ENCODE data around the gene HES7.

HES7 gene

DNA sequence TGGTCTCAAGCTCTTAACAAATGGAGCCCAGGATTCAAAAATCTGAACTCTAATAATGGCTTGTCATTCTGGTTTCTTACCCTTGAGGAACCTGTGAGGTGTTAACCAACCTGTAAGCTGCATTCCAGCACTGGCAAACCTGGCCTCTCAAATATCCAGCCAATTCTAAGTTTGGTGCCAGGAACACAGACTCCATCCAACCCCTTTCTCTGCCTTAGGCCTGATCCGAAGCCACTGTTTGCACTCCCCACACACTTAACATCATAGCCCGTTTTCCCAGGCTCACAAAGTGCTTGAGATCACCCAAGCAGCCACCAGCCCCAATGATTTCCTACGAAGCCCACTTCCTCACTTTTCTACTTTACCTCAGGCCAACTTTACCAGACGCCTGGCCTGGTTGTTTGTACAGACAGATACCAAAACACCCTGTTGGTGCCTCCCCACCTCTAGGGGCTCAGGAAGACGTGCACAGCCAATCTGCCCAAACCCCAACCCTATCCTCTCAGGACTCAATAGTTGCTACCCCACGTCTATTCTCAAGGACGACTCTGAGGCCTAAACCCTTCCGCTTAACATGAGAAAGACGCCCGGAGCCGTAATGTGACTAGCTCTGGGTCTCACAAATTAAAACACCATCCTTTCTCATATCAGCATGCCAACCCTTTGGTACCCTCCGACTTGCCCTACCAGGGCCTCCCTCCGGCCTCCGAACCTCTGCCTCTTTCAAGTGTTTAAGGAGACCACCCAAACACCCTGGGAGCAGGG, 31.5 kb upstream of the HES7 start:
- no peak for DNase-seq

DNA sequence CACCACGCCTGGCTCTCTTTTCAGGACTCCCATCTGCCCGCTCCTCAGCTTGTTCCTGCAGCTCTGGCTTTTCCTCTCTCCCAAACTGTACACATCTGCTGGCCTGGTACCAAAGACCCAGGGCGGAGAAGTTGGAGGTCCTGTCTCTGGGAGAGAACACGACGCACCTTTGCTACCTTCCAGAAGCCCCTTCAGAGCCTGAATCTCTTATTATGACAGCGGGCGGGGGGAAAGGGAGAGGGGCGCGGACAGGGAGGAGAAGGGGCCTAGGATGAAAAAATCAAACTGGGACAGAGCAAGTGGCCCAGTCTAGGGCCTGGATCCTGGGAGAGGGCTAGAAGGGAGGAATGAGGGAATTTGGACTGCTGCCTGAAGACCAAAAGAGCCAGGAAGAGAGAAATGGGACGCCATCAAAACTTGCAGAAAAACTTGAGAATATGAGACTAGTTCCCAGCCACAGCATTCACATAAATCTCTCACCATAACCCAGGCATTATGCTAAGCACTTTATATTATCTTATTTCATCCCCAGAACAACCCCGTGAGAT, 30.8 kb upstream of the HES7 start:
- DNase-seq, result no peak

DNA sequence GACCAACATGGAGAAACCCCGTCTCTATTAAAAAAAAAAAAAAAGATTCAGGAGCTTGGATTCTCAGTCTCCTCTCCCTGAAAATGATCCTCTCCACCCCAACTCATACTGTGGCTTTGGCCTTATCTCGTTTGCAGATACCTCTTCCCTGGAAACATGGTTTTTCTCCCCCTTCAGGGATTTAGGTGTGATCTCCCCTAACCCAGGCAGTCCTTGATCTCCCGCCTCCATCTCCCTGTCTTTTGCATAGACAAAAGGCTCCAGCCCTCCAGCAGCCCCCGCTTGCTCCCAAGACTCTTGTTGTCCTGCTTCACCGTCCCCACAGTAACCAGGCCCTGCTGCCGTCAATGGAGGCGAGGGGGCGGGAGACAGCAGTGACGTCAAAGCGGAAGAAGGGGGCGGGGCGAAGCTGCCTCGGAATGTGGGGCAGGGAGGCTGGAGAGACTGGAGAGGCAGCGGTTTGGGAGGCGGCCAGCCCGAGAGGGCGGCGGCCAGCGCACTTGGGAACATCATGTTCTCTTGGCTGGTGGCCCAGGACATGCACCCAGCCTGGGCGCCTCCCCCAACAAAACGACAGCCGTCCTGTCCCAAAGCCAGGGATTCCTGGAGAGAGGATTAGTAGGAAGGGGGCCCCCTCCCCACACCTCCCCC, 30.2 kb upstream of the HES7 start:
- DNase-seq, result peak; percentile 96 to 97

DNA sequence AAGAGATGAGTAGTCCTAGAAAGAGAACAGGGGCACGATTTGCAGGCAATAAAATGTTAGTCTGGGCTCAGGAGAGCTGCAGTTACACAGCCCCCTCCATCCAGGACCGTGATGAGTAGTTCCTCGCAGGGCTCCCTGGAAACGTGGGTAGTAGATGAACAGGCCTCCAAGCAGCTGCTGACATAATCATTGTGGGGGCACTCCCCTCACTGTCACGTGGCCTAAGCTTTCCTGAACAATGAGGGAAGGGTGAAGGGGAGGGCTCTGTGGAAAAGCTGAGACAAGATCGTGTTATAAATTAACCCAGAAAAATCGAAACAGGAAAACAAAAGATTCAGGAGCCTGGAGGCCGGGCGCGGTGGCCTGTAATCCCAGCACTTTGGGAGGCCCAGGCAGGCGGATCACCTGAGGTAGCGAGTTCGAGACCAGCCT, 29.6 kb upstream of the HES7 start:
- DNase-seq, result peak; percentile 70 to 79

DNA sequence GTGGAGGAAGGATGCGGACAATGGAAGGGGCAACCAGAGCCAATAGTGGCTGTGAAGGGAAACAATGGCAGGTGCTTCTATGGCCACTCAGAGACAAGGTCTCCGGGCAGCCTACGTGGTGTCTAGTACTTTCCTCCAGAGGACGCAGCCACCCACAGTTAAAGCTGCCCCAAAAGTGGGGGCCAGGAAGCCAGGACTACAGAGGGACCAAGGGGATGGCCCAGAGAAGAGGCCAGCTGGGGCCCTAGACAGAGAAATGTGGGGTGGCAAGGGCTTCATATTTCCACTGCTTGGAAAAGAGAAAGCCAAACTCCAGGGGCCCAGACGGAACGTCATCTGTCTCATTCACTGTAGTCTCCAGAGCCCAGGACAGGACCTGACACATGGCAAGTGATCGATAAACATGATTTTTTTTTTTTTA, 29.1 kb upstream of the HES7 start:
- DNase-seq, result no peak

DNA sequence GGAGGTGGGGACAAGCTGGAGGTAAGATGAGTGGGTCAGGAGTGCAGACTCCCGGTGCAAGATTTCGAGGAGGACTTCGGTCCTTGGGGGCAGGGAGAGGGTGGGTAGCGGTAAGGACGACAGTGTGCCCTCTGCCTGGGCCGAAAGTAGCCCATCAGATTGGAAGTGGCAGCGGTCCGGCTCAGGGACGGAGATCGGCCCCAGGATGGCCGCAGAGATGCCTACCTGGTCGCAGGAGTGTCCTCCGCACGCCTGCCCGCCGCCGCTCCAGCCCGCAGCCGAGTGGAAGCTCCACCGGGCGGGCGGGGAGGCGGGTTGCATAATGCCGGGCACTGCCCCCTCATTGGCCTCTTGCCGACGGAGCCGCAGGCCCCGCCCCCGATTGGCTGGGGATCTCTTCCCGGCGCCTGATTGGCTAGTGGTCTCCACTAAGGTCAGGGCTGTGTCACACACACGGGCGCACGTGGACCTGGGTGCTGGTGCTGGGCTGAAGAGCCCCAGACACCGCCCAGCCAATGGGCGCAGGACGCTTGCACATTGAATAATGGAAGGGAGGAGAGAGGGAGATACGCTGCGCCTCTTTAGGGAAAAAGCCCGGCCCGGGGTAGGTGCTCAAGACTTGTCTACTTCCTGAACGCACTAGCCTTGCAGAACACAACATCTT, 28.3 kb upstream of the HES7 start, which contains the start of gene PER1:
Gene PER1 (minus strand): TSS at position 293 of the 664 bp plus-strand sequence. CDS start 1,698 bp downstream, outside the sequence.
- DNase-seq, result peak; percentile 94 to 96

DNA sequence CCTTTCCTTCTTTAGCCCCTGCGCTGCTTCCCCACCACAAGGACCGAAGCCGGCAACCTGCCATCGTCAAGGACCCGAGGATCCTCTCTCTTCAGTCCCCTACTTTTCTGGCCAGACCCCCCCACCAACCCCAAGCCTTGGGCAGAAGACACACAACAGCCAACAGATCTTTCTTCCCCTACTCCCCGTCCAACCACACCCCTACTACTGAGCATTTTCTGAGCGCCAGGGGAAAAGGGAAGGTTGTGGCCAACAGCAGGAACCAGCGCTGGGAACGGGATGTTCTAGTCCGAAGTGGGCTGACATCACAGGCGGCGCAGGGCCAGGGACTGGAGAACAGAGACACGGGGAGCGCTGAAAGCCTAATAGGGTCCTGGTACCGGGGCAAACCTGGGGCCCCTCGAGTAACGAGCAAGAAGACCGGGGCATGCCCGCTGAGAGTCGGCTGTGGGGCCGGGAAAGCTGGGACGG, 27.8 kb upstream of the HES7 start:
- peak; percentile 39 to 56 for DNase-seq

DNA sequence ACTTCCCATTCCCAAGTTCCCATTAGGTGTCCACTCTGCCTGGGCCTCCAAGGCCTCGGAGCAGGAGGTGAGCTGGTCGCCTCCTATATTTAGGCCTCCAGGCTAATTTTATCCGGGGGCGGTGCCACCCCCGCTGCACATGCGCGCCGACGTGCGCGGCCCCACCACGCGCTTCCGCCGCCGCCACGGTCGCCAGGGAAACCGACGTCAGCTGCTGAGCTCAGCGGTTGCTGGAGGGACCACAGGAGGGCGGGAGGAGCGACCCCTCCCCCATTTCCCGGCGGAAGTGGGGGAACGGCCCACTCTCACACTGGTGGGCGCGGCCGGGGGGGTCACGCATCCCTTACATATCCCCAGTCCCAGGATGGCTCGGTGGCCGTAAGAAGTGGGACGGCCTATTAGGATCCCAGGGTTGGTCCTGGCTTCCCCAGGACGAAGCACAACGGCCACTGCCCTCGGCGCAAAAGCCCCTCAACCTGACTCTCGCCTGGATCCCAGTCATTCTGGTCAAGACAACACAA, 27.3 kb upstream of the HES7 start:
- peak; percentile 87 to 90 for DNase-seq

DNA sequence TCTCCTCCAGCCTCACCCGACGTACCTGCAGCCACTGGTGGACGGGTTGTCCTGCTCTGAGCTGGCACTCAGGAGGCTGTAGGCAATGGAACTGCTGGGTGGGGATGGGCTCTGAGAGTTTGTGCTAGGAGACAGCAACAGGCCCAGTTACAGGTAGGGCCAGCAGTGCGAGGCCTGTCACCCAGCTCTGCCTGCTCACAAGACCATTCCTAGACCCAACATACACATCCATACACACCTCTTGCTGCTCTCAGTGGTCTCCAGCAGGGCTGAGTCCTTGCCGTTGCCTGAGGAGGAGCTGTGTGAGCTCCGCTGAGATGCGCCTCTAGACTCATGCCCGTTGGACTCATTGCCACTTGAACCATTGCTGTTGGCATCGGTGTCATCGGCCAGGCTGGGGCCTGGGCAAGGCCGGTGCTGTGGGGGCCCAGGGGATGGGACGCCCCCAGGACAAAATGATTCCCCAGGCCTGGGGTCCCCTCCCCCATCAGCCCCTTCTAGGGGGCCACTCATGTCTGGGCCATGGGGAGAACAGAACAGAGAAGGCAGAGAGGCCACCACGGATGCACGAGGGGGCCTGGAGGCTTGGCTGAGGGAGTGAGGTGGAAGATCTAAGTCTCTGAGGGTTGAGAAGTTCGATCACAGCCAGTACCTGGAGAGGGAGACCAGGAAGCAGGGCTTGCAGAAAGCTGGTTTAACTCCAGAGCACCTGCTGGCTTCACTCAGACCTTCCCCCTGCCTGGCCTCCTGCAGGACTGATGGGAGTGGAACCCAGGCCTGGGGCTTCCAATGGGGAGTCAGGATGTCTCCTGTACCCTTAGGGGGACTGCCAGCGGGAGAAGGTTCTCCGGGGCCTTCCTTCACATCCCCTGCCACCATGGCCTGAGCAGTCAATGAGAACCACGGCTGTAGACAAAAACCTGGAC, 26.6 kb upstream of the HES7 start:
- no peak for DNase-seq

DNA sequence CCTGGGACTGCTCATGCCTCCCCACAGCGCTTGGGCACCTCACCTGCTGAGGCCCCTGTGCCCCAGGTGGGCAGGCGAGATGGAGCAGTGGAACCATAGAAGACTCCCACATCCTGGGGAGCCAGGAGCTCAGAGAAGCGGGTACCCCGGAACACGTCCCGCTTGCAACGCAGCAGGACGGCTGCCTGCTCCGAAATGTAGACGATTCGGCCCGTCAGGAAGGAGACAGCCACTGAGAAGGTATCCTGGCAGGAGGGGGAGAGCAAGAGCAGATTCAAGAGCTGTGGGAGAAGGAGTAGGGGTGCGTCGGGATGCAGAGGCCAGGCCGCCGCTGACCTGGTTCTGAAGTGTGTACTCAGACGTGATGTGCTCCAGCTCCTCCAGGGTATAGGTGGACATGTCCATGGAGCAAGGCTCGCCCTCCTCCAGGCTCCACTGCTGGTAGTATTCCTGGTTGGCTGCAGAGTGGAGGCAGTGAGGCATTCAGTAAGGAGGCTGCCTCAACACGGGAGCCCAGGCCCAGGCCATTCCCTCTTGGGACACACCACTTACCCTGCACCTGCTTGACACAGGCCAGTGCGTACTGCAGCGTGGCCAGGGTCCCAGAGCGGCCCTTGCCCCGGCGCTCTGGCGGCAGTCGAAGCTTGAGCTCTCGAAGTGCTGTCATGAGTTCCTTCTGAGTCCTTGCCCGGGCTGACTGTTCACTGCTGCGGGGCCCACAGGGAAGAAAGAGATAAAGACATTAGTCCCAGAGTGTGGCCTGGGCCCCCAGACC, 25.7 kb upstream of the HES7 start:
- no peak for DNase-seq

DNA sequence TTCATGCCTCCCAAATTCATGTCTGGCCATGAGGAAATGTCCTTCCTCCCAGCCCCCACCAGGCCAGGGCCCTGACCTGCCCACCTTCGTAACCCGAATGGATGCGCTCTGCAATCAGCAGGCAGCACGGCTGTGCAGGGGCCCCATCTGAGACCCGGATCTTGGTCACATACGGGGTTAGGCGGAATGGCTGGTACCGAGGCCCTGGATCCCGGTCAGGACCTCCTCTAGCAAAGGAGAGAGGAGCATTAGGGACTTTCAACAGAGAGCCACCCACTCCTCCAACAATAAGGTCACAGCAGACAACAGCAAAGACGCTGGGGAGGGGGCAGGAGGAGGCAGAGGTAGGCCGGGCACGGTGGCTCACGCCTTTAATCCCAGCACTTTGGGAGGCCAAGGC, 24.7 kb upstream of the HES7 start:
- no peak for DNase-seq

DNA sequence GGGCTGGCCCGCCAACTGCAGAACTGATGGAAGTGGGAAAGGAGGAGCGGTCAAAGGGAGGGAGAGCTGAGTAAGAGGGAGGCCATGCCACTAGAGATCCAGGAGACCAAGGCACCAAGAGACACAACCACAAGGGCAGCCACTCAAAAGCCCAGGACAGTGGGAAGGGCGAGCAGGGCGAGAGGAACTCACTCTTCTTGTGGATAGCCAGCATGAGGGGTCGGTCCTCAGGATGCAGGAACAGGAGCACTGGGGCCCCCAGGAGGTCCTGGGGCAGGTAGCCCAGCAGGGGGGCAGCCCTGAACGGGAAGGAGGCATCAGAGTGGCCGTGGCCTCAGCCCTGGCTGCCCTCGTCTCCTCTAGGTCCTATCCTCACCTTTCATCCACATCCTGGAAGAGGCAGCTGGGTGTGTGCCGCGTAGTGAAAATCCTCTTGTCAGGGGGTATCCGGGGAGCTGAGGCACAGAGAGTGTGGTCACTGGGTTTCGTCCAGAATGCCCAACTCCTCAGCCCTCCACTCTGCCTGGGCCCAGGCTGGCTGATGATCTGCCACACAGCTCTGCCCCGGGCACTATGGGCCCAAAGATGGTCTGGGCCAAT, 24.0 kb upstream of the HES7 start:
- DNase-seq, result no peak

DNA sequence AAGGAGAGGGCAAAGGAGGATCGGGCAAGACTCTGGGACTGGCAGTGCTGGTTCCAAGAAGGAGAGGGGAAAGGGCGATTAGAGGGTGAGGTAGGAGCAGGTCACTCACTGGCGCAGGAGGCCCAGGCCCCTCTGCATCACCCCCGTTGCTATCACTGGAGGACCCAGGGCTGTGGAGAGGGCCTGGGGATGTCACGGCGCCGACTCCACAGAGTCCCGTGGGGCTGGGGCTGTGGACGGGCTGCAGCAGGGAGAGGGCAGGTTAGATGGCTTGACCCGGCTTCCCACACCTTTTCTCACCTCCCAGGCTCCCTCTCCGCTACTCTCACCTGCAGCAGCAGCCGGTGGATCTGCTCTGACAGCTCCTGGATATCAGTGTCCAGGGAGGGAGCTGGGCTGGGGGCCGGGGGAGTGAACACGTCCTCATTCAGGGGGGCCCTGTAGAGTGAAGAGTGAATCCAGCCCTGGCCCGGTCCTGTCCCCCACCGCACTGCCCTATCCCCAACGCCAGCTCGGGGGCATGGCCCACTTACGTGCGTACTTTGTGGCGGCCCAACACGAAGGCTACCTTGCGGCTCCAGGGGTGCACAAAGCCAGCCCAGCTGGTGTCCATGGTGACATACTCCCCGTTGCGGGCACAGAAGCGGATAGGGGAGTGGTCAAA, 23.4 kb upstream of the HES7 start:
- no peak for DNase-seq

DNA sequence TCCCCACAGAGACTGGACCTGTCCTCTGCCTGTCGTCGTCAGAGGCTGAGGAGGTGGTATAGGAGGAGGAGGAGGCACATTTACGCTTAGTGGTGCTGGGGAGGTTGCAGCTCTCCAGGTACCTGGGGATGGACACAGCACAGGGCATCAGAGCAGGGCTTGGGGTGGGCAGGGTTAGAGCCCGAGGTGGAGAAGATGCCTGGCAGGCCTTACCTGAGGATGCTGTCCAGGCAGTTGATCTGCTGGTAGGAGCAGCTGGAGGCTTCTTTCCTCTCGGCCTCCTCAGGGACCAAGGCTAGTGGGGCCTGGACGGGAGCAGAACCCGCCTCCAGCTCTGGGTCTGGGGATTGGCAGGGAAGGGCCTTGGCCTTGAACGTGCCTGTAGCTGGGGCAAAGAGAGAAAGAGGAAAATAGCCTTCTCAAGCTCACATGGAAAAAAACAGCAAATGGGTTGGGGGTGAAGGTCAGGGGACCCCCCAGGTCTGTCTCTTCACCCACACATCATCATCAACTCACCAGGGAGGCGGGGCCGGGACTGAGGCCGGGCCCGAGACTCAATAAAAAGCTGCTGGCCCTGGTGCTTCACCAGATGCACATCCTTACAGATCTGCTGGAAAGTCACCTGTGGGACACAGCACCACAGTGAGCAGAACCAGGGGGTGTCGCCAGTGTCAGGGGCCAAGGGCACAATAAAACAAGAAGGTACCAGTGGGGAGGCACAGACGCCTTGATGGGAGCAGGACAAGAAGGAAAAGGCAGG, 22.7 kb upstream of the HES7 start:
- DNase-seq, result no peak

DNA sequence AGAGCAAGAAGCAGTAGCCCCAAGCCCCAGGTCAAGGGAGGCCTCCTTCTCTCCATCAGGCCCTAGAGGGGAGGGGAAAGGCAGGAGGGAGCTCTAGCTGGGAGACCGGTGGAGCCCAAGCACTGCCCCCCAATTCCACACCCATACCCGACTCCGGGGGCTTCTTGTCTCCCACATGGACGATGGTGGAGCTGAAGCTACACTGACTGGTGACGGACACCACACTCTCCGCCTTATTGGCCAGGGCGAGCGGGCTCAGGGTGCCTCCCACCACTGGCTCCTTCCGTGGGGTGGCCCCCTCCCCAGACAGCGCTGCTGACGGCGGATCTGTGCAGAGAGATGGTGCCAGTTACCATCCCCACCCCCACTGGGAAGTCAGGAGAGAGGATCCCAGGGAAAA, 21.9 kb upstream of the HES7 start:
- no peak for DNase-seq

DNA sequence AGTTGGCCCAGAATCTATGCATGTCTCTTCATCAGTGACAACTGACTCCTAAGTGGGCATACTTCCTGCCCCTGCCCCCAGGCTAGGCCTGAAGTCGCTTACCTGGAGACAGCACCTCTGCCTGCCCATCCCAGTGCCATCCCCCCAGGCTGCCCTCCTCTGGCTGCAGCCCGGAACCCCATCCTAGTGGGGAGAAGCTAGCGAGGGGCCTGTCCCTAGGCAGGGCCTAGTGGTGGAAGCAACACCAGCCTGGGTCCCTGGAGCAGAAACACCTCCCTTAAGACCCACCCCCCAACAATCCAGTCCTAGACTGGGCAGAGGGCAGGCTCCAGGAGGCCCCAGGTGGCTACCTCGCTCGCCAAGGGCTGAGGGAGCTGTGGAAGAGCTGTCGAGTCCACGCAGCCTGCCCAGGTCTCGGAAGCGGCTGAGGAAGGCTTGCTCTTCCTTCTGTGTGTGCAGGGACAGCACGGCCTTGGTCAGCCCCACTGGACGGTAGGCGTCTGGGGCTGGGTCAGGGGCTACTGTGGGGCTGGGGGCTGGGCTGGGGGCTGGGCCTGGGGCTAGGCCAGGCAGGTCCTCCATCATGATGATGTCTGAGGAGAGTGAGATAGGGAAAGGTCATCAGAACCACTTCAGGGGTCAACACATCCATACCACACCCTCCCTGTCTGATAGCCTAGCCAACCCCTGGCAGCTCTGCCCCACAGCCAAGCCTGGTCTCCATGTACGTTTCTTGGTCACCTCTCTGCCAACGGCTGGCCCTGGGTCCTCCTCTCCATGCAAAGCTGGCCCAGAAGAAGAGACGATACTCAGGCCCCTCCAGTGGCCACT, 20.7 kb upstream of the HES7 start:
- DNase-seq, result no peak

DNA sequence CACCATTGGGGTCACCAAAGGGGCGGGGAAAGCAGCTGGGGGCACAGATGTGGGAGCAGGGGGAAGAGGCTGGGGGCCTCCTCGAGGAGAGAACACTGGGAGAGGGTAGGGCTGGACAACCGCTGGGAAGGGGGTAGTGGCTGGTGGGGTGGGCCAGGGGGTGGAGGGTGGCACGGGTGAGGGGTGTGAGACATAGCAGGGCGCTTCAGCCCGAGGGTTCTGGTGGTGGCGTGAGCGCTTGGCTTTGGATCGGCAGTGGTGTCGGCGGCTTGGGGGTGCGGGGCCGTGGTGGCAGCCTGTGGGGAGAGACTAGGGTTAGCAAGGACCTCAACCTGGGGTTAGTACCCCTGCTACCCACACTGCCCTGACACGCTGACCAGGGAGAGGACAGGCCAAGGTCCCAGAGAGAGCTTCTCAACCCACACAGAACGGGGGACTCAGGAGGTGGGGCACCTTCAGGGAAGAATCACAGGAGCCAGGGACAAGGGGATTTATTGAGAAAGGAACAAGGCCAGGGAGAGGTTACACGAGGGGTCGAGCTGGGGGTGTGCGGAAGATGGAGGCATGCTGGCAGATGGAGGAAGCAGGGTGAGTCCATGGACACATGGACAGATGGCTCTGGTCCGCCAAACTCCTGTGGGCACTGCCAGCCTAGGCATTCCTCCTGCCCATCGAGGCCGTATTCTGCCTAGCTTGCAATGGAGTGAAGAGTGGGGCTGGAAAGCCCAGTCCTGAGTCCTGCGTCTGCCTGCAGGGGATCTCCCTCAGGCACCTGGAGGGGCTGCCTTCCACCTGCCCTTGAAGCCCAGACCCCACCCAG, 19.9 kb upstream of the HES7 start:
- no peak for DNase-seq

All from activated CD4-positive, alpha-beta T cell treated with anti-CD3 and anti-CD28 coated beads, Interleukin-2, amount 50 U/mL, for 48 hours (primary cell).